Esophagus (tissue), 2 donors: Measurements from ENCODE around the gene SGIP1. TPM values are rescaled to one million over a fixed set of nuclear protein-coding genes. Genes with fewer than 3 reads are reported as not detected.

Experiments
- H3K27ac ChIP-seq, 2 donors: one replicate each; pipeline ENCODE4 v1.5.1; 2013; ENCODE audit warnings: low read depth in 2 of 2, mild to moderate bottlenecking in 2 of 2, inconsistent platforms in 1 of 2, low read length in 1 of 2, moderate library complexity in 1 of 2
- H3K27me3 ChIP-seq, 2 donors: one replicate each; pipeline ENCODE4 v1.6.1; 2013; ENCODE audit warnings: low read length in 2 of 2, control low read depth in 1 of 2, mild to moderate bottlenecking in 1 of 2; ENCODE audit not compliant: insufficient read depth in 2 of 2, control insufficient read depth in 1 of 2
- H3K36me3 ChIP-seq, 2 donors: one replicate each; pipeline ENCODE4 v1.6.1; 2013; ENCODE audit warnings: low read length in 1 of 2; ENCODE audit not compliant: control insufficient read depth in 2 of 2, insufficient read depth in 2 of 2
- H3K4me1 ChIP-seq, 2 donors: one replicate each; pipeline ENCODE4 v1.6.1; 2013; ENCODE audit warnings: low read length in 1 of 2; ENCODE audit not compliant: control insufficient read depth in 2 of 2, insufficient read depth in 2 of 2
- H3K4me3 ChIP-seq, 2 donors: one replicate each; pipeline ENCODE4 v1.5.1; 2013; ENCODE audit warnings: low read length in 2 of 2, mild to moderate bottlenecking in 2 of 2, low read depth in 1 of 2, moderate library complexity in 1 of 2
- H3K9me3 ChIP-seq, 2 donors: one replicate each; pipeline ENCODE4 v1.6.1; 2013; ENCODE audit warnings: mild to moderate bottlenecking in 2 of 2, low read depth in 1 of 2, low read length in 1 of 2, moderate library complexity in 1 of 2; ENCODE audit not compliant: control insufficient read depth in 2 of 2, insufficient read depth in 1 of 2
- WGBS, 2 donors: extraction: QIAGEN DNeasy Blood & Tissue Kit; methylation state at CpG; one replicate each; pipeline ENCODE4 v1.1.7; 2013; 5-methylcytosine and 5-hydroxymethylcytosine counted together
- polyA plus RNA-seq, 2 donors: library from polyadenylated mRNA; stranded (reverse); fragments of 200-250 nt; gene quantifications; one replicate each; pipeline ENCODE4 v1.2.3, GENCODE V29; 2013
- donor health status: healthy with polysubstance abuse.
- donor health status: Bipolar disorder and iron deficiency.

The SGIP1 gene
- polyA plus RNA-seq: 1 to 10 TPM in 1 of 2 donors, under 1 TPM in 1; 0.90 to 1.1 TPM

GRCh38 chr1:66533804-66534740 lies at the start of gene SGIP1:
Gene SGIP1, plus strand, starts transcription at chr1:66534153. Its CDS starts 206 bp downstream, at chr1:66534359.
- 24 to 35% methylated on average over 24 to 25 of the region's 25 CpGs for WGBS, 2 donors
- Histone ChIP-seq H3K36me3 (no peaks in the 10 kb centered on the region), H3K9me3 (no peaks in the 10 kb centered on the region), H3K27me3 (no peaks in the 10 kb centered on the region), H3K4me1 (no peaks in the 10 kb centered on the region), H3K27ac (peak within 1 kb of the TSS; percentile 62 to 67), H3K4me3 (peak within 1 kb of the TSS; percentile 32 to 33)

GRCh38 chr1:66489151-66489550 lies 44.8 kb upstream of the SGIP1 start:
- Histone ChIP-seq H3K9me3 (no peaks in the 10 kb centered on the region), H3K4me1 (no peaks in the 10 kb centered on the region), H3K4me3 (no peak overlapping the region), H3K27me3 (no peaks in the 10 kb centered on the region), H3K36me3 (no peaks in the 10 kb centered on the region), H3K27ac (no peak overlapping the region)
- WGBS, 2 donors: 54 to 73% methylated on average over 2 of the region's 2 CpGs

- H3K4me3 ChIP-seq: no peak overlapping the region
- no peaks in the 10 kb centered on the region for H3K27me3 ChIP-seq
- H3K9me3 ChIP-seq: no peaks in the 10 kb centered on the region
- no peaks in the 10 kb centered on the region for H3K36me3 ChIP-seq
- H3K4me1 ChIP-seq: no peaks in the 10 kb centered on the region
- no peak overlapping the region for H3K27ac ChIP-seq
- 63 to 66% methylated on average over 2 of the region's 2 CpGs for WGBS, 2 donors
Observed at GRCh38 chr1:66489972-66490601, 43.9 kb upstream of the SGIP1 start.

- WGBS, 2 donors: 49 to 71% methylated on average over 2 of the region's 2 CpGs
- Histone ChIP-seq H3K36me3 (no peaks in the 10 kb centered on the region), H3K27me3 (no peaks in the 10 kb centered on the region), H3K9me3 (no peaks in the 10 kb centered on the region), H3K4me3 (no peak overlapping the region), H3K4me1 (no peaks in the 10 kb centered on the region), H3K27ac (no peak overlapping the region)
Observed at GRCh38 chr1:66490816-66491215, 43.1 kb upstream of the SGIP1 start.

- WGBS, 2 donors: 79 to 82% methylated on average over 1 of the region's 1 CpG
- Histone ChIP-seq H3K27me3 (no peaks in the 10 kb centered on the region), H3K9me3 (no peaks in the 10 kb centered on the region), H3K4me1 (no peaks in the 10 kb centered on the region), H3K27ac (no peak overlapping the region), H3K36me3 (no peaks in the 10 kb centered on the region), H3K4me3 (no peak overlapping the region)
Observed at GRCh38 chr1:66492424-66492823, 41.5 kb upstream of the SGIP1 start.

GRCh38 chr1:66493731-66494130 lies 40.2 kb upstream of the SGIP1 start:
- Histone ChIP-seq H3K27ac (no peak overlapping the region), H3K4me1 (no peaks in the 10 kb centered on the region), H3K4me3 (no peak overlapping the region), H3K36me3 (no peaks in the 10 kb centered on the region), H3K27me3 (no peaks in the 10 kb centered on the region), H3K9me3 (no peaks in the 10 kb centered on the region)
- WGBS, 2 donors: 92 to 95% methylated on average over 2 of the region's 2 CpGs

- no peaks in the 10 kb centered on the region for H3K9me3 ChIP-seq
- no peaks in the 10 kb centered on the region for H3K4me1 ChIP-seq
- no peak overlapping the region for H3K4me3 ChIP-seq
- H3K36me3 ChIP-seq: no peaks in the 10 kb centered on the region
- H3K27ac ChIP-seq: no peak overlapping the region
- no peaks in the 10 kb centered on the region for H3K27me3 ChIP-seq
- 73 to 88% methylated on average over 1 of the region's 1 CpG for WGBS, 2 donors
Observed at GRCh38 chr1:66494482-66494881, 39.5 kb upstream of the SGIP1 start.

GRCh38 chr1:66495495-66495894 lies 38.5 kb upstream of the SGIP1 start:
- WGBS, 2 donors: 91 to 100% methylated on average over 1 of the region's 1 CpG

GRCh38 chr1:66497910-66498309 lies 36.0 kb upstream of the SGIP1 start:
- Histone ChIP-seq H3K9me3 (no peaks in the 10 kb centered on the region), H3K4me3 (no peak overlapping the region)
- WGBS, 2 donors: 77 to 83% methylated on average over 3 of the region's 3 CpGs

More at GRCh38 chr1:66495495-66495894, 38.5 kb upstream of the SGIP1 start:
- Histone ChIP-seq H3K27ac (no peak overlapping the region), H3K4me1 (no peaks in the 10 kb centered on the region), H3K36me3 (no peaks in the 10 kb centered on the region), H3K9me3 (no peaks in the 10 kb centered on the region), H3K4me3 (no peak overlapping the region), H3K27me3 (no peaks in the 10 kb centered on the region)

More at GRCh38 chr1:66497910-66498309, 36.0 kb upstream of the SGIP1 start:
- no peaks in the 10 kb centered on the region for H3K27me3 ChIP-seq
- no peak overlapping the region for H3K27ac ChIP-seq
- no peaks in the 10 kb centered on the region for H3K36me3 ChIP-seq
- H3K4me1 ChIP-seq: no peaks in the 10 kb centered on the region
